Retinal pigment epithelial cell (primary cell): ENCODE data around the gene ACOT7.

Source experiments
- DNase-seq: peaks from one replicate; pipeline ENCODE4 v3.0.0-alpha.2; 2010; ENCODE audit warnings: low read depth
- H3K4me3 ChIP-seq: 2 replicates; pipeline ENCODE4 v1.5.1; 2011; ENCODE audit warnings: mild to moderate bottlenecking, low read length, control low read depth, moderate library complexity
- CTCF ChIP-seq: conservative IDR thresholded peaks from 2 replicates; pipeline ENCODE4 v1.5.1; 2011; ENCODE audit warnings: low read depth, low read length, control low read depth, inconsistent platforms

ACOT7 gene

GRCh38 chr1:6287029-6287428 is 106.5 kb downstream of the ACOT7 start:
- TF ChIP-seq CTCF = no peak

GRCh38 chr1:6286266-6286665 is 107.3 kb downstream of the ACOT7 start:
- no peak overlapping the region for H3K4me3 ChIP-seq
- no peak for DNase-seq
- TF ChIP-seq CTCF = no peak

More at GRCh38 chr1:6287029-6287428, 106.5 kb downstream of the ACOT7 start:
- no peak overlapping the region for H3K4me3 ChIP-seq
- DNase-seq = no peak

GRCh38 chr1:6285336-6285735 is 108.2 kb downstream of the ACOT7 start:
- H3K4me3 ChIP-seq = no peak overlapping the region
- no peak for DNase-seq
- no peak for TF ChIP-seq CTCF

- H3K4me3 ChIP-seq = no peak overlapping the region
- no peak for DNase-seq
- no peak for TF ChIP-seq CTCF
Observed at GRCh38 chr1:6282577-6283270, 110.8 kb downstream of the ACOT7 start.

- no peak for TF ChIP-seq CTCF
- no peak for DNase-seq
- no peak overlapping the region for H3K4me3 ChIP-seq
Observed at GRCh38 chr1:6281511-6282402, 111.8 kb downstream of the ACOT7 start.

- H3K4me3 ChIP-seq = no peak overlapping the region
- TF ChIP-seq CTCF = peak; percentile 52
- no peak for DNase-seq
Observed at GRCh38 chr1:6280761-6281451, 112.7 kb downstream of the ACOT7 start.
